Transverse colon (tissue), 4 donors: ENCODE data around the gene TCF7.

Experiments
- CTCF ChIP-seq, 5 experiments: fragments of 200-600 bp in 3 of 5; fragments of 450-650 bp in 2 of 5; sonication (generic) in 3 of 5; IDR thresholded peaks; 1 replicate in 2 of 5; 2 replicates in 3 of 5; pipeline ENCODE4 v1.5.1; 2016 to 2017; ENCODE audit warnings: antibody characterized with exemption in 5 of 5, inconsistent platforms in 3 of 5, mild to moderate bottlenecking in 2 of 5, moderate library complexity in 1 of 5
- EP300 ChIP-seq: sonication (generic); formaldehyde crosslinking; IDR thresholded peaks from one replicate; pipeline ENCODE4 v1.6.1; 2017; ENCODE audit warnings: antibody characterized with exemption, low read depth
- POLR2A ChIP-seq: fragments of 450-650 bp; IDR thresholded peaks from one replicate; pipeline ENCODE4 v1.6.1; 2016; ENCODE audit warnings: antibody characterized with exemption, mild to moderate bottlenecking, moderate library complexity
- POLR2AphosphoS5 ChIP-seq, 3 donors: sonication (generic); formaldehyde crosslinking; IDR thresholded peaks; one replicate each; pipeline ENCODE4 v1.6.1; 2016; ENCODE audit warnings: antibody characterized with exemption in 3 of 3

DNA sequence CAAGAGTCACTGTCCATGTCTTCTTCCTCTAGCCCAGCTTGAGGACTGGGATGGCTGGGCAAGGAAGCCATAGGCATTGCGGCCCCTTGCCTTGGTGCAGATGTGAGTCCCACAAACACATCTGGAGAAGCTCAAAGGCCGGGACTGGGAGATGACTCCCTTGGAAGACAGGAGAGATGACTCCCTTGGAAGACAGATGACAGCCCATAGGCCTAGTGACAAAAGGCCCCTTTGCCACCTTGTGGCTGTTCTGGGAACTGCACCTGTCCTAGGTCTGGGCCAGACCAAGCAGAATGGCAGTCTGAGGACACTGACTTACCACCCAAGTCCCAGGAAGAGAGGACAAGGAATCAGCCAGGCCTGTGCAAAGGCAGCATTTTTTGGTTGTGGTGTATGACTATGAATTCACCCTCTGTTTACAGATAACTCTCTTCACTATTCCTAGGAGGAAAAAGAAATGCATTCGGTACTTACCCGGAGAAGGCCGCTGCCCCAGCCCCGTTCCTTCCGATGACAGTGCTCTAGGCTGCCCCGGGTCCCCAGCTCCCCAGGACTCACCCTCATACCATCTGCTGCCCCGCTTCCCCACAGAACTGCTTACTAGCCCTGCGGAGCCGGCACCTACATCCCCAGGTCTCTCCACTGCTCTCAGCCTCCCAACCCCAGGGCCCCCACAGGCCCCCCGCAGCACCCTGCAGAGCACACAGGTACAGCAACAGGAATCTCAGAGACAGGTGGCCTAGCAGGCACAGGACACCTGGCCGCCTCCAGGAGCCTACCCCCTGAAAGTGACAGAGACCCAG is 31.5 kb downstream of the TCF7 start:
- TF ChIP-seq POLR2AphosphoS5 (IDR thresholded peaks at IDR 0.05): no peak
- no peak for TF ChIP-seq EP300
- TF ChIP-seq CTCF (IDR thresholded peaks at IDR 0.05): peak; percentile 89 to 97 (median 94)
- no peak for TF ChIP-seq POLR2A
